OCI-LY3 (cell line): ENCODE results near the gene CPNE4.

ENCODE experiments used
- EZH2phosphoT487 ChIP-seq: fragments of 200-600 bp; shearing (Covaris generic); IDR thresholded peaks from 2 replicates; pipeline ENCODE4 v1.6.1; 2018; ENCODE audit warnings: antibody characterized with exemption, mixed run types, low read depth
- TF ChIP-seq, protein P1 (sequence below): fragments of 200-600, 300-600 bp; sonication (generic); IDR thresholded peaks from 2 replicates; pipeline ENCODE4 v1.5.1; 2014; ENCODE audit warnings: antibody characterized with exemption, low read length, low read depth

GRCh38 chr3:131803113-131803512 lies 231.7 kb downstream of the CPNE4 start:
- TF ChIP-seq, protein P1, sequence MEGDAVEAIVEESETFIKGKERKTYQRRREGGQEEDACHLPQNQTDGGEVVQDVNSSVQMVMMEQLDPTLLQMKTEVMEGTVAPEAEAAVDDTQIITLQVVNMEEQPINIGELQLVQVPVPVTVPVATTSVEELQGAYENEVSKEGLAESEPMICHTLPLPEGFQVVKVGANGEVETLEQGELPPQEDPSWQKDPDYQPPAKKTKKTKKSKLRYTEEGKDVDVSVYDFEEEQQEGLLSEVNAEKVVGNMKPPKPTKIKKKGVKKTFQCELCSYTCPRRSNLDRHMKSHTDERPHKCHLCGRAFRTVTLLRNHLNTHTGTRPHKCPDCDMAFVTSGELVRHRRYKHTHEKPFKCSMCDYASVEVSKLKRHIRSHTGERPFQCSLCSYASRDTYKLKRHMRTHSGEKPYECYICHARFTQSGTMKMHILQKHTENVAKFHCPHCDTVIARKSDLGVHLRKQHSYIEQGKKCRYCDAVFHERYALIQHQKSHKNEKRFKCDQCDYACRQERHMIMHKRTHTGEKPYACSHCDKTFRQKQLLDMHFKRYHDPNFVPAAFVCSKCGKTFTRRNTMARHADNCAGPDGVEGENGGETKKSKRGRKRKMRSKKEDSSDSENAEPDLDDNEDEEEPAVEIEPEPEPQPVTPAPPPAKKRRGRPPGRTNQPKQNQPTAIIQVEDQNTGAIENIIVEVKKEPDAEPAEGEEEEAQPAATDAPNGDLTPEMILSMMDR, result no peak
- no peak for TF ChIP-seq EZH2phosphoT487
